HUDEP-2 (cell line): ENCODE results near the gene PLK5.

Experiments used
- DNase-seq, 76 experiments: peaks; one replicate each; lab custom pipeline; 2025; ENCODE audit not compliant: unreplicated experiment in 76 of 76; lab: John Stamatoyannopoulos, UW

The PLK5 gene

GRCh38 chr19:1574354-1575136 is 50.7 kb downstream of the PLK5 start:
- DNase-seq: no peak

- DNase-seq: no peak
Measured at GRCh38 chr19:1575323-1576241, 51.7 kb downstream of the PLK5 start.

GRCh38 chr19:1576242-1577089 is 52.6 kb downstream of the PLK5 start:
- DNase-seq: no peak

- DNase-seq: no peak
Measured at GRCh38 chr19:1577090-1577928, 53.4 kb downstream of the PLK5 start.

GRCh38 chr19:1577929-1578618 is 54.2 kb downstream of the PLK5 start:
- no peak for DNase-seq

GRCh38 chr19:1579222-1579621 is 55.3 kb downstream of the PLK5 start:
- no peak for DNase-seq

- DNase-seq: no peak
Measured at GRCh38 chr19:1580382-1580781, 56.5 kb downstream of the PLK5 start.

- no peak for DNase-seq
Measured at GRCh38 chr19:1580957-1581356, 57.1 kb downstream of the PLK5 start.

- no peak for DNase-seq
Measured at GRCh38 chr19:1582201-1582600, 58.3 kb downstream of the PLK5 start.

GRCh38 chr19:1584500-1585242 is 60.8 kb downstream of the PLK5 start:
- no peak for DNase-seq

- no peak for DNase-seq
Measured at GRCh38 chr19:1585243-1585580, 61.3 kb downstream of the PLK5 start.
